ENCODE measurements around the gene RHOJ. TPM values are rescaled to one million over a fixed set of nuclear protein-coding genes. Genes with fewer than 3 reads are reported as not detected.

Gene RHOJ
- total RNA-seq, 1 experiment from 2014 or later: not detected

GRCh38 chr14:63192085-63192484 lies 12.2 kb upstream of the RHOJ start:
- Histone ChIP-seq H3K9ac (ENCODE audit: low read length) (no peak overlapping the region), H3K9me3 (ENCODE audit: control insufficient read depth in 1 of 2, insufficient read depth in 1 of 2, low read depth in 1 of 2, low read length in 2 of 2) (no peaks in the 10 kb centered on the region), H3K4me2 (ENCODE audit: low read length) (no peak overlapping the region), H2AFZ (ENCODE audit: low read depth, low read length, poor library complexity, severe bottlenecking) (no peak overlapping the region), H4K20me1 (ENCODE audit: insufficient read depth) (no peaks in the 10 kb centered on the region), H3K27me3 (ENCODE audit: insufficient read depth, low read length) (peaks cover 3% of the 10 kb centered on the region; the same call in 1 of the 2 replicates), H3K4me3 (replicated peaks in 1 of 2; ENCODE audit: low read depth in 1 of 2, low read length in 2 of 2) (no peak overlapping the region), H3K4me1 (ENCODE audit: control insufficient read depth in 1 of 2, insufficient read depth in 2 of 2, low read length in 2 of 2) (no peaks in the 10 kb centered on the region), H3K9me2 (ENCODE audit: insufficient read depth) (no peaks in the 10 kb centered on the region), H3K27ac (ENCODE audit: low read depth, low read length) (no peak overlapping the region), H3K36me3 (ENCODE audit: control insufficient read depth in 1 of 2, insufficient read depth in 2 of 2, low read length in 2 of 2) (no peaks in the 10 kb centered on the region), H3K79me2 (ENCODE audit: insufficient read depth, low read length) (no peaks in the 10 kb centered on the region)
- TF ChIP-seq FOSL1 (IDR thresholded peaks at IDR 0.05; ENCODE audit: low read depth) (no peak), EZH2phosphoT487 (IDR thresholded peaks at IDR 0.05; ENCODE audit: borderline replicate concordance) (no peak), YY1 (IDR thresholded peaks at IDR 0.05; ENCODE audit: extremely low read depth, insufficient replicate concordance, low read depth, low read length) (no peak), SP1 (IDR thresholded peaks at IDR 0.05; ENCODE audit: low read depth) (no peak), EZH2 (IDR thresholded peaks at IDR 0.05) (no peak), ATF3 (IDR thresholded peaks at IDR 0.05) (no peak)
- no peak for DNase-seq (ENCODE audit: low read depth, low spot score)
- ChIA-PET CTCF (no interaction called here), RAD21 (ENCODE audit: low non-redundant PET in 1 of 2, low total read pairs in 2 of 2, uncharacterized antibody in 2 of 2, unreplicated experiment in 2 of 2) (no interaction called here), POLR2A (no interaction called here)
- BruUV-seq (replicated peaks): no TSS peak
- intact Hi-C loops (cut with micrococcal nuclease): no loop called here
- no peak for ATAC-seq

GRCh38 chr14:63193236-63193635 lies 11.0 kb upstream of the RHOJ start:
- POLR2A ChIA-PET: no interaction called here
- DNase-seq (ENCODE audit: low read depth, low spot score): no peak

More at GRCh38 chr14:63193236-63193635, 11.0 kb upstream of the RHOJ start:
- Histone ChIP-seq H3K27me3 (ENCODE audit: insufficient read depth, low read length) (peaks cover 3% of the 10 kb centered on the region; the same call in 1 of the 2 replicates), H3K4me1 (ENCODE audit: control insufficient read depth in 1 of 2, insufficient read depth in 2 of 2, low read length in 2 of 2) (no peaks in the 10 kb centered on the region), H3K9ac (ENCODE audit: low read length) (no peak overlapping the region), H3K4me3 (replicated peaks in 1 of 2; ENCODE audit: low read depth in 1 of 2, low read length in 2 of 2) (no peak overlapping the region), H3K9me3 (ENCODE audit: control insufficient read depth in 1 of 2, insufficient read depth in 1 of 2, low read depth in 1 of 2, low read length in 2 of 2) (no peaks in the 10 kb centered on the region), H3K4me2 (ENCODE audit: low read length) (no peak overlapping the region), H3K27ac (ENCODE audit: low read depth, low read length) (no peak overlapping the region), H3K9me2 (ENCODE audit: insufficient read depth) (no peaks in the 10 kb centered on the region), H4K20me1 (ENCODE audit: insufficient read depth) (no peaks in the 10 kb centered on the region), H3K79me2 (ENCODE audit: insufficient read depth, low read length) (no peaks in the 10 kb centered on the region), H2AFZ (ENCODE audit: low read depth, low read length, poor library complexity, severe bottlenecking) (no peak overlapping the region), H3K36me3 (ENCODE audit: control insufficient read depth in 1 of 2, insufficient read depth in 2 of 2, low read length in 2 of 2) (no peaks in the 10 kb centered on the region)
- TF ChIP-seq CTCF (IDR thresholded peaks at IDR 0.05 in 2 of 3, conservative IDR thresholded peaks at IDR 0.05 in 1 of 3; ENCODE audit: borderline replicate concordance in 1 of 3, insufficient read depth in 1 of 3, low read depth in 2 of 3, low read length in 2 of 3): no peak
- TF ChIP-seq MAX (IDR thresholded peaks at IDR 0.05): no peak
- no peak for TF ChIP-seq REST (IDR thresholded peaks at IDR 0.05; ENCODE audit: low read depth)
- no peak for TF ChIP-seq RAD21 (IDR thresholded peaks at IDR 0.05; ENCODE audit: low read depth)
- TF ChIP-seq JUND (IDR thresholded peaks at IDR 0.05): no peak
- no peak for TF ChIP-seq TCF7L2 (IDR thresholded peaks at IDR 0.05; ENCODE audit: borderline replicate concordance, extremely low read depth, insufficient read depth, insufficient read length)
- no peak for TF ChIP-seq EZH2 (IDR thresholded peaks at IDR 0.05)
- no peak for TF ChIP-seq SRF (IDR thresholded peaks at IDR 0.05; ENCODE audit: low read depth)
- no peak for TF ChIP-seq ATF3 (IDR thresholded peaks at IDR 0.05)
- TF ChIP-seq POLR2AphosphoS5 (IDR thresholded peaks at IDR 0.05; ENCODE audit: low read depth, low read length): no peak
- intact Hi-C loops (cut with micrococcal nuclease): no loop called here
- RAD21 ChIA-PET (ENCODE audit: low non-redundant PET in 1 of 2, low total read pairs in 2 of 2, uncharacterized antibody in 2 of 2, unreplicated experiment in 2 of 2): no interaction called here
- CTCF ChIA-PET: no interaction called here
- BruUV-seq (replicated peaks): no TSS peak
- no peak for ATAC-seq
